ENCODE data around the gene EPB41L2.
"Not testable (repeated sequence)": the region's sequence is repeated elsewhere in the genome, so short reads cannot be mapped to it uniquely, and the experiment has no call there.

EPB41L2 gene

GRCh38 chr6:131063028-131063763 is at the start of gene EPB41L2:
TSS of gene EPB41L2 (minus strand) at chr6:131063245. CDS start at chr6:130956485, 106,760 bp downstream.
- Histone ChIP-seq H3K4me3 (ENCODE audit: low read depth, low read length) (peak within 1 kb of the TSS; percentile 92), H3K36me3 (ENCODE audit: control insufficient read depth, insufficient read depth, low read length) (no peaks in the 10 kb centered on the region), H3K4me1 (ENCODE audit: control insufficient read depth, insufficient read depth, low read length) (peaks cover 30% of the 10 kb centered on the region; the same call in 1 of the 2 replicates), H3K27me3 (ENCODE audit: control insufficient read depth, insufficient read depth, low read length) (peaks cover 28% of the 10 kb centered on the region), H3K9me3 (ENCODE audit: control insufficient read depth, insufficient read depth, low read length) (no peaks in the 10 kb centered on the region), H3K9ac (ENCODE audit: low read depth, low read length) (peak within 1 kb of the TSS; percentile 54; the same call in 1 of the 2 replicates), H3K27ac (ENCODE audit: low read depth, low read length) (peak within 1 kb of the TSS; percentile 78)

DNA sequence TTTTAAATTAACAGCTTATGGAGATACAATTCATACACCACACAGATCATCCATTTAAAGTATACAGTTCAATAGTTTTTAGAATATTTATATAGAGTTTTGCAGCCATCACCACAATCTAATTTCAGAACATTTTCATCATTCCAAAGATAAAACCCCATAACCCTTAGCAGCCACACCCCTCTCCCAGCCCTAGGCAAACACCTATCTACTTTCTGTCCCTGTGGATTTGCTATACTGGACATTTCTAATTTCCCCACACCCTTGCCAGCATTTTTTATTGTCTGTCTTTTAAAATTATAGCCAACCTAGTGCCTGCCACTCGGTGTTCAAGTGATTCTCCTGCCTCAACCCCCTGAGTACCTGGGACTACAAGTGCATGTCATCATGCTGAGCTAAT is 49.2 kb upstream of the EPB41L2 start:
- H3K9ac ChIP-seq (ENCODE audit: low read depth, low read length), result no peak overlapping the region
- H3K4me1 ChIP-seq (ENCODE audit: control insufficient read depth, insufficient read depth, low read length), result no peaks in the 10 kb centered on the region
- H3K27me3 ChIP-seq (ENCODE audit: control insufficient read depth, insufficient read depth, low read length), result no peaks in the 10 kb centered on the region
- no peaks in the 10 kb centered on the region for H3K36me3 ChIP-seq (ENCODE audit: control insufficient read depth, insufficient read depth, low read length)
- H3K27ac ChIP-seq (ENCODE audit: low read depth, low read length), result no peak overlapping the region
- H3K9me3 ChIP-seq (ENCODE audit: control insufficient read depth, insufficient read depth, low read length), result no peaks in the 10 kb centered on the region; the same call in 1 of the 2 replicates
- no peak overlapping the region for H3K4me3 ChIP-seq (ENCODE audit: low read depth, low read length)

- no peaks in the 10 kb centered on the region for H3K27me3 ChIP-seq (ENCODE audit: control insufficient read depth, insufficient read depth, low read length)
- H3K9me3 ChIP-seq (ENCODE audit: control insufficient read depth, insufficient read depth, low read length), result no peaks in the 10 kb centered on the region
- no peak overlapping the region for H3K4me3 ChIP-seq (ENCODE audit: low read depth, low read length)
- no peaks in the 10 kb centered on the region for H3K36me3 ChIP-seq (ENCODE audit: control insufficient read depth, insufficient read depth, low read length)
- no peak overlapping the region for H3K9ac ChIP-seq (ENCODE audit: low read depth, low read length)
- H3K4me1 ChIP-seq (ENCODE audit: control insufficient read depth, insufficient read depth, low read length), result no peaks in the 10 kb centered on the region
- no peak overlapping the region for H3K27ac ChIP-seq (ENCODE audit: low read depth, low read length)
Observed at GRCh38 chr6:131107151-131107550, 44.1 kb upstream of the EPB41L2 start.

GRCh38 chr6:131103901-131104300 is 40.9 kb upstream of the EPB41L2 start:
- Histone ChIP-seq H3K4me1 (ENCODE audit: control insufficient read depth, insufficient read depth, low read length) (no peaks in the 10 kb centered on the region), H3K9ac (ENCODE audit: low read depth, low read length) (no peak overlapping the region), H3K27me3 (ENCODE audit: control insufficient read depth, insufficient read depth, low read length) (no peaks in the 10 kb centered on the region), H3K36me3 (ENCODE audit: control insufficient read depth, insufficient read depth, low read length) (no peaks in the 10 kb centered on the region), H3K4me3 (ENCODE audit: low read depth, low read length) (no peak overlapping the region), H3K9me3 (ENCODE audit: control insufficient read depth, insufficient read depth, low read length) (no peaks in the 10 kb centered on the region), H3K27ac (ENCODE audit: low read depth, low read length) (no peak overlapping the region)

- Histone ChIP-seq H3K9ac (ENCODE audit: low read depth, low read length) (no peak overlapping the region), H3K4me3 (ENCODE audit: low read depth, low read length) (no peak overlapping the region), H3K4me1 (ENCODE audit: control insufficient read depth, insufficient read depth, low read length) (no peaks in the 10 kb centered on the region), H3K27ac (ENCODE audit: low read depth, low read length) (no peak overlapping the region), H3K36me3 (ENCODE audit: control insufficient read depth, insufficient read depth, low read length) (no peaks in the 10 kb centered on the region), H3K9me3 (ENCODE audit: control insufficient read depth, insufficient read depth, low read length) (no peaks in the 10 kb centered on the region), H3K27me3 (ENCODE audit: control insufficient read depth, insufficient read depth, low read length) (no peaks in the 10 kb centered on the region)
Observed at GRCh38 chr6:131103296-131103695, 40.3 kb upstream of the EPB41L2 start.

DNA sequence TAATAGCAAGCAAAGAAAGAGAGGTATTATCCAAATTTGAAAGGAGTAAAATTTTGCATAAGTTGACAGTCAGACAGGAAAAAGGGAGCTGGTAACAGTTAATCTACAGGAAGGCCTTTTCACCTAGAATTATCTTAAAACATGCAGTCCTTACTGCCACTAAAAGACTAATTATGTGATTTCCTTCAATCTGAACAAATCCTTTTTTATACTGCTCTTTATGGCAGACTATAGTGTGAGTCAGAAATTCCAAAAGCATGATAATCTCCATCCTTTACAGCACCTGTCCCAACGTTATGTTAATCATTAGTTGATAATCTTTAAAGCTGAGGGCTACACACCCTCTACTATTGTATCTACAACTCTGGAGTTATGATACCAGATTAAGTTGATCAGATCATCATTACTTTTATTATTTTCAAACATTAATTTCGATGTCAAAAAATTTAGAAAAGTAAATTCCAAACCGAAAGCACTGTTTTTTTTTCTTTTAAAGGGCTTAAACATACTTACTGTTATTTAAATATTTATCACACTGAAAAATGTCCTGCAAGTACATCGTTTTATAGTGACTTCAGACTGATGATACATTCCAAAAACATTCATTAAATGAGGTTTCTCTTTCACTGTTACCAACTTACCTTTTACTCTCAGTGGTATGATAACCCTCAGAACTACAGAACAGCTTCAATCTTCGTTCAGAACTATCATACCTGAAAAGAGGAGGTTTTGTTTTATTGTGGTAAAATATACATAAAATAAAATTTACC is 39.1 kb upstream of the EPB41L2 start:
- no peaks in the 10 kb centered on the region for H3K4me1 ChIP-seq (ENCODE audit: control insufficient read depth, insufficient read depth, low read length)
- no peak overlapping the region for H3K4me3 ChIP-seq (ENCODE audit: low read depth, low read length)

GRCh38 chr6:131096786-131097185 is 33.7 kb upstream of the EPB41L2 start:
- H3K27ac ChIP-seq (ENCODE audit: low read depth, low read length), result no peak overlapping the region
- H3K9ac ChIP-seq (ENCODE audit: low read depth, low read length), result no peak overlapping the region
- H3K9me3 ChIP-seq (ENCODE audit: control insufficient read depth, insufficient read depth, low read length), result no peaks in the 10 kb centered on the region
- no peaks in the 10 kb centered on the region for H3K4me1 ChIP-seq (ENCODE audit: control insufficient read depth, insufficient read depth, low read length)
- no peaks in the 10 kb centered on the region for H3K36me3 ChIP-seq (ENCODE audit: control insufficient read depth, insufficient read depth, low read length)
- H3K4me3 ChIP-seq (ENCODE audit: low read depth, low read length), result no peak overlapping the region
- no peaks in the 10 kb centered on the region for H3K27me3 ChIP-seq (ENCODE audit: control insufficient read depth, insufficient read depth, low read length)

More for the DNA sequence above, 39.1 kb upstream of the EPB41L2 start:
- Histone ChIP-seq H3K9ac (ENCODE audit: low read depth, low read length) (no peak overlapping the region), H3K36me3 (ENCODE audit: control insufficient read depth, insufficient read depth, low read length) (no peaks in the 10 kb centered on the region), H3K27me3 (ENCODE audit: control insufficient read depth, insufficient read depth, low read length) (no peaks in the 10 kb centered on the region), H3K27ac (ENCODE audit: low read depth, low read length) (no peak overlapping the region), H3K9me3 (ENCODE audit: control insufficient read depth, insufficient read depth, low read length) (no peaks in the 10 kb centered on the region)

DNA sequence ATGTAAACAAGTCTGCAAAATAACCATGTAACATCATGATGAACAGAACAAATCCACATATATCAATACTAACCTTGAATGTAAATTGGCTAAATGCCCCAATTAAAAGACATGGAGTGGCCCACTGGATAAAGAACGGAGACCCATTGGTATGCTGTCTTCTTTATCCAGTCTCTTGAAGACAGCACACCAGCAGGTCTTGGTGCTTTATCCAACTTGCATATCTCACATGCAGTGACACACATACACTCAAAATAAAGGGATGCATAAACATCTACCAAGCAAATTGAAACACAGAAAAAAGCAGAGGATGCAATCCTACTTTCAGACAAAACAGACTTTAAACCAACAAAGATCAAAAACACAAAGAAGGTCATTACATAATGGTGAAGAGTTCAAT is 30.3 kb upstream of the EPB41L2 start:
- Histone ChIP-seq H3K9me3 (ENCODE audit: control insufficient read depth, insufficient read depth, low read length) (no peaks in the 10 kb centered on the region), H3K27ac (ENCODE audit: low read depth, low read length) (no peak overlapping the region), H3K27me3 (ENCODE audit: control insufficient read depth, insufficient read depth, low read length) (no peaks in the 10 kb centered on the region), H3K36me3 (ENCODE audit: control insufficient read depth, insufficient read depth, low read length) (no peaks in the 10 kb centered on the region), H3K9ac (ENCODE audit: low read depth, low read length) (no peak overlapping the region), H3K4me1 (ENCODE audit: control insufficient read depth, insufficient read depth, low read length) (no peaks in the 10 kb centered on the region), H3K4me3 (ENCODE audit: low read depth, low read length) (no peak overlapping the region)

DNA sequence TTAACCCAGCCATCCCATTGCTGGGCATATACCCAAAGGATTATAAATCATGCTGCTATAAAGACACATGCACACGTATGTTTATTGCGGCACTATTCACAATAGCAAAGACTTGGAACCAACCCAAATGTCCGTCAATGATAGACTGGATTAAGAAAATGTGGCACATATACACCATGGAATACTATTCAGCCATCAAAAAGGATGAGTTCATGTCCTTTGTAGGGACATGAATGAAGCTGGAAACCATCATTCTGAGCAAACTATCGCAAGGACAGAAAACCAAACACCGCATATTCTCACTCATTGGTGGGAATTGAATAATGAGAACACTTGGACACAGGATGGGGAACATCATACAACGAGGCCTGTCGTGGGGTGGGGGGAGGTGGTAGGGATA is 28.9 kb upstream of the EPB41L2 start:
- H3K27me3 ChIP-seq (ENCODE audit: control insufficient read depth, insufficient read depth, low read length); H3K4me1 ChIP-seq (ENCODE audit: control insufficient read depth, insufficient read depth, low read length); H3K36me3 ChIP-seq (ENCODE audit: control insufficient read depth, insufficient read depth, low read length); H3K9ac ChIP-seq (ENCODE audit: low read depth, low read length); H3K4me3 ChIP-seq (ENCODE audit: low read depth, low read length); H3K27ac ChIP-seq (ENCODE audit: low read depth, low read length); H3K9me3 ChIP-seq (ENCODE audit: control insufficient read depth, insufficient read depth, low read length): not testable (repeated sequence)

- H3K9me3 ChIP-seq (ENCODE audit: control insufficient read depth, insufficient read depth, low read length), result peaks cover 17% of the 10 kb centered on the region
- H3K36me3 ChIP-seq (ENCODE audit: control insufficient read depth, insufficient read depth, low read length); H3K4me1 ChIP-seq (ENCODE audit: control insufficient read depth, insufficient read depth, low read length); H3K27me3 ChIP-seq (ENCODE audit: control insufficient read depth, insufficient read depth, low read length); H3K27ac ChIP-seq (ENCODE audit: low read depth, low read length); H3K9ac ChIP-seq (ENCODE audit: low read depth, low read length); H3K4me3 ChIP-seq (ENCODE audit: low read depth, low read length): not testable (repeated sequence)
Observed at GRCh38 chr6:131090339-131090738, 27.3 kb upstream of the EPB41L2 start.

DNA sequence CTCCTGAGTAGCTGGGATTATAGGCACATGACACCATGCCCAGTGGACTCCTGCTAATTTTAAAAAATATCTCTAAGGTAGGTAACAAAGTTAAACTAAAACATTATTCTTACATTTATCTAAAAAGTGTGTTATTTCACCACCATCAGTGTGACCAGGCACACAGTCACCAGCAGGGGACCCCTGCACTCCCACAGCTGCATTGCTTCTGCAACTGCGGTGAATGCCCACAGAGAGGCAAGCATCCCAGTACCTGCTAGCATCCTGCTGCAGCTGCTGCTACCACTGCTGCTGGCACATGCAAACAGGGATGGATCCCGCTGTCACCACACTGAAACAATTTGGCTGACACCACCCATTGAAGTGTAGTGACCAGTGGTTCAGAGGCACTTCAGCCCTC is 21.9 kb upstream of the EPB41L2 start:
- H3K27ac ChIP-seq (ENCODE audit: low read depth, low read length), result no peak overlapping the region
- H3K4me1 ChIP-seq (ENCODE audit: control insufficient read depth, insufficient read depth, low read length), result no peaks in the 10 kb centered on the region
- H3K9ac ChIP-seq (ENCODE audit: low read depth, low read length), result no peak overlapping the region
- H3K36me3 ChIP-seq (ENCODE audit: control insufficient read depth, insufficient read depth, low read length), result no peaks in the 10 kb centered on the region
- H3K27me3 ChIP-seq (ENCODE audit: control insufficient read depth, insufficient read depth, low read length), result no peaks in the 10 kb centered on the region
- peaks cover 17% of the 10 kb centered on the region for H3K9me3 ChIP-seq (ENCODE audit: control insufficient read depth, insufficient read depth, low read length)
- H3K4me3 ChIP-seq (ENCODE audit: low read depth, low read length), result no peak overlapping the region

All from HUES48 (cell line).